ENCODE data around the gene HMX1. TPM values are rescaled to one million over a fixed set of nuclear protein-coding genes. Genes with fewer than 3 reads are reported as not detected.

Gene HMX1
- total and polyA plus RNA-seq, 10 of the 15 experiments (the other 5 are each of a cell fraction or from before 2014, with no cell fraction given): not detected

DNA sequence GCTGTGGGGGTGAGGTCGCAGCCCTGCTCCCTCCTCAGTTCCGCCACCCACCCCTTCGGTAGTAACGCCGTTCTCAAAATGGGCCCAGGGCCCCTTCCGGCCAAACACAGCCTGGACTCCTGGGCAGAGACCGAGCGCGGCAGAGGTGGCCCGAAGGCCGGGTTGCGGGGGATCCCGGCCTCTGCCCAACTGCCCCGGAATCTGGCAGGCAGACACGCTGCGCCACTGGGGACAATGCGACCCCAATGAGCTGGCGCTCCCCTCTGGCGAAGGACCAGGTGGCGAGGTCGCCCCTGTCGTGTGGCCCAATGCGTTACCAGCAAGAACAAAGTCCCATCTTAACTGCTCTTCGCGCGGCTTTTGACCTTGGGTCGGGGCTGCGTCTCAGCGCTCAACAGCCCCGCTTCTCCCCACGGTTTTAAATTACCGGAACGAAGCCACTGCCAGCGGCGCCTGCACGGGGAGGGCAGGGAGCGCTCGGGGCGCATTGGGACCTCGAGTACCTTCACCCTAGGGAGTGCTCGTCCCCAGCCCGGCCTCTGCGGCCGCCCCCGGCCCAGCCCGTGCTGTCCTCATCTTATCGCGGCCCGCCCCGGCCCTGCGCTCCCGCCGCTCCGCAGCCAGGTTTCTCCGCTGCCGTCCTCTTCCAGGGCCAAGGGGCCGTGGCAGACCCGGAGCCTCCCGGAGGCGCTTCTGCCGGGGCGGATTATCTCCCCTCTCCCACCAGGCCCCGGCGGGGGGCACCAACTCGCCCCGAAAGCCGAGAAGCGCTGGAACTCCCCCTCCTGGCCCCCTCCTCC lies 22.2 kb upstream of the HMX1 start:
- intact Hi-C loops (cut with micrococcal nuclease; ENCODE audit: unreplicated experiment): no loop called here
- ChIA-PET CTCF (no interaction called here), POLR2A (no interaction called here), RAD21 (ENCODE audit: unreplicated experiment) (no interaction called here), SMC1A (ENCODE audit: uncharacterized antibody, unreplicated experiment) (no interaction called here)
- no peak for FAIRE-seq
- in situ Hi-C loops (cut with MboI): no loop called here
- H3K9ac ChIP-seq (ENCODE audit: control insufficient read depth, insufficient read depth, low read length): no peak overlapping the region
- H3K4me3 ChIP-seq: no peak overlapping the region
- H3K27me3 ChIP-seq (replicated peaks in 1 of 2; ENCODE audit: control insufficient read depth in 2 of 2, insufficient read depth in 2 of 2, low read length in 1 of 2): peaks cover 0 to 4% of the 10 kb centered on the region in 2 experiments; a peak in 2 of 4 replicates
- no TSS peak for BruUV-seq (replicated peaks)
- TF ChIP-seq SRF (IDR thresholded peaks at IDR 0.05; ENCODE audit: low read depth in 2 of 2, low read length in 2 of 2): no peak
- no peak for TF ChIP-seq EZH2 (IDR thresholded peaks at IDR 0.05; ENCODE audit: borderline replicate concordance, control insufficient read depth, low read depth, low read length)
- TF ChIP-seq RUNX3 (IDR thresholded peaks at IDR 0.05; ENCODE audit: low read length): no peak
- TF ChIP-seq, protein P1, sequence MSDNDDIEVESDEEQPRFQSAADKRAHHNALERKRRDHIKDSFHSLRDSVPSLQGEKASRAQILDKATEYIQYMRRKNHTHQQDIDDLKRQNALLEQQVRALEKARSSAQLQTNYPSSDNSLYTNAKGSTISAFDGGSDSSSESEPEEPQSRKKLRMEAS (IDR thresholded peaks at IDR 0.05; ENCODE audit: low read depth, low read length): no peak
- TF ChIP-seq BHLHE40 (IDR thresholded peaks at IDR 0.05; ENCODE audit: borderline replicate concordance in 1 of 2, low read depth in 2 of 2, low read length in 1 of 2): no peak
- TF ChIP-seq MYC (IDR thresholded peaks at IDR 0.05; ENCODE audit: insufficient read depth, insufficient read length, insufficient replicate concordance, low read length, severe bottlenecking): no peak
- TF ChIP-seq HDAC2 (IDR thresholded peaks at IDR 0.05): no peak
- TF ChIP-seq, protein P2, sequence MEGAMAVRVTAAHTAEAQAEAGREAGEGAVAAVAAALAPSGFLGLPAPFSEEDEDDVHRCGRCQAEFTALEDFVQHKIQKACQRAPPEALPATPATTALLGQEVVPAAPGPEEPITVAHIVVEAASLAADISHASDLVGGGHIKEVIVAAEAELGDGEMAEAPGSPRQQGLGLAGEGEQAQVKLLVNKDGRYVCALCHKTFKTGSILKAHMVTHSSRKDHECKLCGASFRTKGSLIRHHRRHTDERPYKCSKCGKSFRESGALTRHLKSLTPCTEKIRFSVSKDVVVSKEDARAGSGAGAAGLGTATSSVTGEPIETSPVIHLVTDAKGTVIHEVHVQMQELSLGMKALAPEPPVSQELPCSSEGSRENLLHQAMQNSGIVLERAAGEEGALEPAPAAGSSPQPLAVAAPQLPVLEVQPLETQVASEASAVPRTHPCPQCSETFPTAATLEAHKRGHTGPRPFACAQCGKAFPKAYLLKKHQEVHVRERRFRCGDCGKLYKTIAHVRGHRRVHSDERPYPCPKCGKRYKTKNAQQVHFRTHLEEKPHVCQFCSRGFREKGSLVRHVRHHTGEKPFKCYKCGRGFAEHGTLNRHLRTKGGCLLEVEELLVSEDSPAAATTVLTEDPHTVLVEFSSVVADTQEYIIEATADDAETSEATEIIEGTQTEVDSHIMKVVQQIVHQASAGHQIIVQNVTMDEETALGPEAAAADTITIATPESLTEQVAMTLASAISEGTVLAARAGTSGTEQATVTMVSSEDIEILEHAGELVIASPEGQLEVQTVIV (IDR thresholded peaks at IDR 0.05; ENCODE audit: borderline replicate concordance, partially characterized antibody): no peak
- TF ChIP-seq MEF2A (IDR thresholded peaks at IDR 0.05; ENCODE audit: insufficient read depth, low read depth, low read length): no peak
- TF ChIP-seq BMI1 (IDR thresholded peaks at IDR 0.05; ENCODE audit: borderline replicate concordance): no peak
- TF ChIP-seq YBX1 (IDR thresholded peaks at IDR 0.05): no peak
- TF ChIP-seq ZNF217 (IDR thresholded peaks at IDR 0.05): no peak
- H3K27ac ChIP-seq (ENCODE audit: control insufficient read depth, insufficient read depth): no peak overlapping the region
- no peaks in the 10 kb centered on the region for H3K4me1 ChIP-seq (ENCODE audit: control insufficient read depth, insufficient read depth, low read length)
- no peaks in the 10 kb centered on the region for H3K36me3 ChIP-seq (ENCODE audit: control insufficient read depth in 2 of 2, insufficient read depth in 2 of 2, low read length in 1 of 2)
- H3K4me2 ChIP-seq (ENCODE audit: control insufficient read depth, insufficient read depth): no peak overlapping the region
- no peaks in the 10 kb centered on the region for H4K20me1 ChIP-seq (ENCODE audit: control insufficient read depth, insufficient read depth)
- 32% methylated on average over 46 of the region's 68 CpGs for WGBS (ENCODE audit: insufficient coverage, insufficient replicate concordance, low lambda C conversion rate, missing lambda C conversion rate)
- H3K79me2 ChIP-seq (ENCODE audit: control insufficient read depth, insufficient read depth, low read length): no peaks in the 10 kb centered on the region
- no peak for ATAC-seq
- no peak for DNase-seq (ENCODE audit: low read depth, low spot score)
- H2AFZ ChIP-seq (ENCODE audit: control insufficient read depth, low read depth, low read length): no peak overlapping the region
- H3K9me3 ChIP-seq (replicated peaks; ENCODE audit: control insufficient read depth, insufficient read depth, low read length): no peaks in the 10 kb centered on the region; the same call in 2 of the 3 replicates
